ENCODE results near the gene SYNGR4.

Gene SYNGR4

DNA sequence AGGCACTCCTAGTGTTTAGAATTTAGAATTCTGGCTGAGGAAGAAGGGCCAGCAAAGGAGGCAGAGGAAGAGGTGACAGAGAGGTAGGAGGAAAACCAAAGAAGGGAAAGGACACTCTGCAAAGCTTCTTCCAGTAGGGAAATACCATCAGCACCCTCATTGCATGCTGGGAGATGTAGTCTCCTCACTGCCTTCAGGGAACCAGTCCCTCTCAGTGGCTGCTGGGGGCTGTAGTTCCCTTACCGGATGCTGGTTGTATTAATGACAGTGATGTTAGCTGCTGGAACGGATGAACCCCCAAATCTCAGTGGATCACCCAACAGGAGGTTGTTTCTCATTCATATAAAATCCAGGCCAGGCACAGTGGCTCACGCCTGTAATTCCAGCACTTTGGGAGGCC lies 39.4 kb downstream of the SYNGR4 start:
- ATAC-seq (ENCODE audit: insufficient read depth, low read depth) (peak; percentile 89), DNase-seq (peak; percentile 56)
- no peaks in the 10 kb centered on the region for H3K27me3 ChIP-seq (ENCODE audit: insufficient read depth, low read length, poor library complexity)
- peak overlapping the region; percentile 52 for H2AFZ ChIP-seq (ENCODE audit: low read depth, low read length)
- no peaks in the 10 kb centered on the region for H4K20me1 ChIP-seq (ENCODE audit: insufficient read depth, low read length)
- H3K36me3 ChIP-seq (ENCODE audit: insufficient read depth, low read length): no peaks in the 10 kb centered on the region
- H3K9ac ChIP-seq (ENCODE audit: low read depth, low read length): no peak overlapping the region
- H3K4me3 ChIP-seq (ENCODE audit: low read depth in 1 of 2, low read length in 2 of 2): no peak overlapping the region
- no peak for TF ChIP-seq EZH2 (IDR thresholded peaks at IDR 0.05; ENCODE audit: borderline replicate concordance, low read depth, low read length, severe bottlenecking)
- TF ChIP-seq, protein P1, sequence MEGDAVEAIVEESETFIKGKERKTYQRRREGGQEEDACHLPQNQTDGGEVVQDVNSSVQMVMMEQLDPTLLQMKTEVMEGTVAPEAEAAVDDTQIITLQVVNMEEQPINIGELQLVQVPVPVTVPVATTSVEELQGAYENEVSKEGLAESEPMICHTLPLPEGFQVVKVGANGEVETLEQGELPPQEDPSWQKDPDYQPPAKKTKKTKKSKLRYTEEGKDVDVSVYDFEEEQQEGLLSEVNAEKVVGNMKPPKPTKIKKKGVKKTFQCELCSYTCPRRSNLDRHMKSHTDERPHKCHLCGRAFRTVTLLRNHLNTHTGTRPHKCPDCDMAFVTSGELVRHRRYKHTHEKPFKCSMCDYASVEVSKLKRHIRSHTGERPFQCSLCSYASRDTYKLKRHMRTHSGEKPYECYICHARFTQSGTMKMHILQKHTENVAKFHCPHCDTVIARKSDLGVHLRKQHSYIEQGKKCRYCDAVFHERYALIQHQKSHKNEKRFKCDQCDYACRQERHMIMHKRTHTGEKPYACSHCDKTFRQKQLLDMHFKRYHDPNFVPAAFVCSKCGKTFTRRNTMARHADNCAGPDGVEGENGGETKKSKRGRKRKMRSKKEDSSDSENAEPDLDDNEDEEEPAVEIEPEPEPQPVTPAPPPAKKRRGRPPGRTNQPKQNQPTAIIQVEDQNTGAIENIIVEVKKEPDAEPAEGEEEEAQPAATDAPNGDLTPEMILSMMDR (IDR thresholded peaks at IDR 0.05; ENCODE audit: borderline replicate concordance, extremely low read depth, low read length, poor library complexity, severe bottlenecking): no peak
- no peaks in the 10 kb centered on the region for H3K4me1 ChIP-seq (ENCODE audit: insufficient read depth, low read length)
- H3K9me3 ChIP-seq (ENCODE audit: insufficient read depth, low read length, severe bottlenecking): no peaks in the 10 kb centered on the region
- H3K27ac ChIP-seq (ENCODE audit: low read length): no peak overlapping the region
- H3K79me2 ChIP-seq (ENCODE audit: insufficient read depth, low read length): no peaks in the 10 kb centered on the region
- H3K4me2 ChIP-seq (ENCODE audit: insufficient read depth, low read length): no peak overlapping the region

GRCh38 chr19:48405010-48405659 lies 41.0 kb downstream of the SYNGR4 start:
- Histone ChIP-seq H2AFZ (ENCODE audit: low read depth, low read length) (no peak overlapping the region), H3K79me2 (ENCODE audit: insufficient read depth, low read length) (no peaks in the 10 kb centered on the region), H3K4me3 (ENCODE audit: low read depth in 1 of 2, low read length in 2 of 2) (no peak overlapping the region), H3K4me2 (ENCODE audit: insufficient read depth, low read length) (no peak overlapping the region), H3K27me3 (ENCODE audit: insufficient read depth, low read length, poor library complexity) (no peaks in the 10 kb centered on the region), H3K36me3 (ENCODE audit: insufficient read depth, low read length) (no peaks in the 10 kb centered on the region), H3K4me1 (ENCODE audit: insufficient read depth, low read length) (no peaks in the 10 kb centered on the region), H4K20me1 (ENCODE audit: insufficient read depth, low read length) (no peaks in the 10 kb centered on the region), H3K9me3 (ENCODE audit: insufficient read depth, low read length, severe bottlenecking) (no peaks in the 10 kb centered on the region), H3K27ac (ENCODE audit: low read length) (no peak overlapping the region), H3K9ac (ENCODE audit: low read depth, low read length) (no peak overlapping the region)
- TF ChIP-seq, protein P1 (IDR thresholded peaks at IDR 0.05; ENCODE audit: borderline replicate concordance, extremely low read depth, low read length, poor library complexity, severe bottlenecking): no peak
- TF ChIP-seq EZH2 (IDR thresholded peaks at IDR 0.05; ENCODE audit: borderline replicate concordance, low read depth, low read length, severe bottlenecking): no peak
- no peak for ATAC-seq (ENCODE audit: insufficient read depth, low read depth)
- no peak for DNase-seq

DNA sequence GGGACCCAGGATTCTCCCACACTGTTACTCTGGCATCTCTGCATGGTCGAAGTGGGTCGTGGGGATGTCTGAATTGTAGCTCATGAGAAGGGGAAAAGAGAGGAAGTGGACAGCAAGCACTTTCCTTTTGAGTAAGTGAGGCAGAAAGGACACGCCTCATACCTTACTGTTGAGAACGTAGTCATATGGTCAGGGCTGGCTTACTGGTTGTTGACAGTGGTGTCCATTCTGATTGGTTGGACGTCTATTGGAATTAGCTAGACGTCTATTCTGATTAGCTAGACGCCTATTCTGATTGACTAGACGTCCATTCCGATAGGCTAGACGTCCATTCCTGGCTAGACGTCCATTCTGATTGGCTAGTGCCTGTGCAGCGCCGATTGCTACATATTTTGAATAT lies 41.7 kb downstream of the SYNGR4 start:
- Histone ChIP-seq H3K79me2 (ENCODE audit: insufficient read depth, low read length) (no peaks in the 10 kb centered on the region), H4K20me1 (ENCODE audit: insufficient read depth, low read length) (no peaks in the 10 kb centered on the region), H3K36me3 (ENCODE audit: insufficient read depth, low read length) (no peaks in the 10 kb centered on the region), H3K4me3 (ENCODE audit: low read depth in 1 of 2, low read length in 2 of 2) (no peak overlapping the region), H3K4me1 (ENCODE audit: insufficient read depth, low read length) (no peaks in the 10 kb centered on the region), H3K4me2 (ENCODE audit: insufficient read depth, low read length) (no peak overlapping the region), H3K9me3 (ENCODE audit: insufficient read depth, low read length, severe bottlenecking) (no peaks in the 10 kb centered on the region), H3K27ac (ENCODE audit: low read length) (no peak overlapping the region), H3K9ac (ENCODE audit: low read depth, low read length) (no peak overlapping the region), H2AFZ (ENCODE audit: low read depth, low read length) (no peak overlapping the region), H3K27me3 (ENCODE audit: insufficient read depth, low read length, poor library complexity) (no peaks in the 10 kb centered on the region)
- no peak for ATAC-seq (ENCODE audit: insufficient read depth, low read depth)
- no peak for DNase-seq
- TF ChIP-seq, protein P1 (IDR thresholded peaks at IDR 0.05; ENCODE audit: borderline replicate concordance, extremely low read depth, low read length, poor library complexity, severe bottlenecking): no peak
- no peak for TF ChIP-seq EZH2 (IDR thresholded peaks at IDR 0.05; ENCODE audit: borderline replicate concordance, low read depth, low read length, severe bottlenecking)

Data from DND-41 (cell line).